Neural progenitor cell (in vitro differentiated cells): ENCODE measurements around the gene NUDT7. TPM values are rescaled to one million over a fixed set of nuclear protein-coding genes. Genes with fewer than 3 reads are reported as not detected.
A peak's percentile ranks its signal among the peaks of the same experiment; 100 is the strongest.

Experiments used
- DNase-seq: peaks from one replicate; pipeline ENCODE4 v3.0.0-alpha.2; 2016; ENCODE audit warnings: low spot score
- H2AFZ ChIP-seq: fragments of 200-600 bp; sonication (generic); replicated peaks from 2 replicates; pipeline ENCODE4 v1.6.1; 2016; ENCODE audit warnings: antibody characterized with exemption
- H3F3A ChIP-seq: fragments of 200-600 bp; sonication (generic); 2 replicates; pipeline ENCODE4 v1.6.1; 2016; ENCODE audit warnings: antibody characterized with exemption, low read depth
- H3K27ac ChIP-seq: fragments of 200-600 bp; sonication (generic); 2 replicates; pipeline ENCODE4 v1.5.1; 2016; ENCODE audit warnings: mild to moderate bottlenecking
- H3K27me3 ChIP-seq: fragments of 200-600 bp; sonication (generic); 2 replicates; pipeline ENCODE4 v1.6.1; 2016; ENCODE audit warnings: mild to moderate bottlenecking, moderate library complexity
- H3K36me3 ChIP-seq: fragments of 200-600 bp; sonication (generic); 2 replicates; pipeline ENCODE4 v1.5.1; 2016
- H3K4me1 ChIP-seq: fragments of 200-600 bp; sonication (generic); 2 replicates; pipeline ENCODE4 v1.6.1; 2016; ENCODE audit warnings: mixed run types
- H3K4me2 ChIP-seq: fragments of 200-600 bp; sonication (generic); 2 replicates; pipeline ENCODE4 v1.6.1; 2016
- H3K4me3 ChIP-seq: fragments of 200-600 bp; sonication (generic); 2 replicates; pipeline ENCODE4 v1.5.1; 2016
- H3K79me2 ChIP-seq: fragments of 200-600 bp; sonication (generic); 2 replicates; pipeline ENCODE4 v1.6.1; 2016; ENCODE audit warnings: low read depth
- H3K9ac ChIP-seq: fragments of 200-600 bp; sonication (generic); 2 replicates; pipeline ENCODE4 v1.6.1; 2016
- H3K9me3 ChIP-seq: fragments of 200-600 bp; sonication (generic); 2 replicates; pipeline ENCODE4 v1.5.1; 2016; ENCODE audit warnings: low read depth
- H4K20me1 ChIP-seq: fragments of 200-600 bp; sonication (generic); 2 replicates; pipeline ENCODE4 v1.6.1; 2016; ENCODE audit warnings: low read depth
- H3K27ac Mint-ChIP-seq: 3 replicates; pipeline ENCODE4 v1.8.0; 2021; ENCODE audit warnings: mixed read lengths
- H3K27me3 Mint-ChIP-seq: 2 replicates; pipeline ENCODE4 v1.8.0; 2022; ENCODE audit warnings: low read depth, mild to moderate bottlenecking, inconsistent platforms, moderate library complexity, mixed read lengths; ENCODE audit not compliant: insufficient read depth
- H3K36me3 Mint-ChIP-seq: 3 replicates; pipeline ENCODE4 v1.8.0; 2021; ENCODE audit warnings: mixed read lengths
- H3K4me1 Mint-ChIP-seq: 3 replicates; pipeline ENCODE4 v1.8.0; 2021; ENCODE audit warnings: mixed read lengths
- H3K4me3 Mint-ChIP-seq: 3 replicates; pipeline ENCODE4 v1.8.0; 2021; ENCODE audit warnings: mild to moderate bottlenecking, moderate library complexity, mixed read lengths
- H3K9me3 Mint-ChIP-seq: 3 replicates; pipeline ENCODE4 v1.8.0; 2020; ENCODE audit warnings: mixed read lengths
- CTCF ChIP-seq: fragments of 200-600 bp; sonication (generic); IDR thresholded peaks from 2 replicates; pipeline ENCODE4 v1.5.1; 2017; ENCODE audit warnings: antibody characterized with exemption, mild to moderate bottlenecking
- EZH2 ChIP-seq: fragments of 200-600 bp; sonication (generic); IDR thresholded peaks from 2 replicates; pipeline ENCODE4 v1.6.1; 2017; ENCODE audit warnings: antibody characterized with exemption, mild to moderate bottlenecking, moderate library complexity
- EZH2phosphoT487 ChIP-seq: fragments of 200-600 bp; sonication (generic); IDR thresholded peaks from 2 replicates; pipeline ENCODE4 v1.6.1; 2017; ENCODE audit warnings: antibody characterized with exemption
- total RNA-seq: library from RNA; depleted of rRNA; stranded (reverse); fragments of >200 nt; gene quantifications from 2 replicates; pipeline ENCODE4 v1.2.3, GENCODE V29; 2015; ENCODE audit warnings: low replicate concordance

The NUDT7 gene
- total RNA-seq, 1 donor from 2014 or later, result 10.8 TPM

GRCh38 chr16:77745972-77746371 is 23.7 kb downstream of the NUDT7 start:
- Mint-ChIP-seq H3K4me3 (no peak overlapping the region), H3K4me1 (peaks cover 11% of the 10 kb centered on the region), H3K27me3 (peaks cover 7% of the 10 kb centered on the region), H3K9me3 (no peaks in the 10 kb centered on the region), H3K36me3 (no peaks in the 10 kb centered on the region), H3K27ac (no peak overlapping the region)
- Histone ChIP-seq H3K9me3 (no peaks in the 10 kb centered on the region), H3K36me3 (no peaks in the 10 kb centered on the region), H3K9ac (no peak overlapping the region), H2AFZ (no peak overlapping the region), H3K4me3 (no peak overlapping the region), H3K27me3 (no peaks in the 10 kb centered on the region), H3K4me1 (no peaks in the 10 kb centered on the region), H3K79me2 (no peaks in the 10 kb centered on the region), H3F3A (no peaks in the 10 kb centered on the region), H4K20me1 (no peaks in the 10 kb centered on the region), H3K27ac (no peak overlapping the region), H3K4me2 (no peak overlapping the region)
- DNase-seq, result no peak
- TF ChIP-seq CTCF (no peak), EZH2phosphoT487 (no peak), EZH2 (no peak)

- H2AFZ ChIP-seq, result no peak overlapping the region
- no peaks in the 10 kb centered on the region for H3K27me3 ChIP-seq
- Mint-ChIP-seq H3K27ac (peak overlapping the region; percentile 29), H3K27me3 (peaks cover 11% of the 10 kb centered on the region), H3K9me3 (no peaks in the 10 kb centered on the region), H3K4me1 (peaks cover 18% of the 10 kb centered on the region), H3K36me3 (no peaks in the 10 kb centered on the region), H3K4me3 (no peak overlapping the region)
- H3F3A ChIP-seq, result no peaks in the 10 kb centered on the region
- no peak overlapping the region for H3K9ac ChIP-seq
- H3K27ac ChIP-seq, result no peak overlapping the region
- H3K4me1 ChIP-seq, result no peaks in the 10 kb centered on the region
- H4K20me1 ChIP-seq, result no peaks in the 10 kb centered on the region
- H3K4me3 ChIP-seq, result no peak overlapping the region
- H3K4me2 ChIP-seq, result peak overlapping the region; percentile 23
- DNase-seq, result no peak
- TF ChIP-seq CTCF (no peak), EZH2 (no peak), EZH2phosphoT487 (no peak)
- H3K79me2 ChIP-seq, result no peaks in the 10 kb centered on the region
- H3K36me3 ChIP-seq, result no peaks in the 10 kb centered on the region
- H3K9me3 ChIP-seq, result no peaks in the 10 kb centered on the region
Observed at GRCh38 chr16:77748421-77749005, 26.2 kb downstream of the NUDT7 start.

- Histone ChIP-seq H2AFZ (no peak overlapping the region), H3K9me3 (no peaks in the 10 kb centered on the region), H4K20me1 (no peaks in the 10 kb centered on the region), H3K27me3 (no peaks in the 10 kb centered on the region), H3K36me3 (no peaks in the 10 kb centered on the region), H3K79me2 (no peaks in the 10 kb centered on the region), H3K27ac (no peak overlapping the region), H3F3A (no peaks in the 10 kb centered on the region), H3K9ac (no peak overlapping the region), H3K4me3 (no peak overlapping the region), H3K4me2 (no peak overlapping the region), H3K4me1 (no peaks in the 10 kb centered on the region)
- H3K9me3 Mint-ChIP-seq, result no peaks in the 10 kb centered on the region
- H3K27me3 Mint-ChIP-seq, result peaks cover 9% of the 10 kb centered on the region
- no peak for DNase-seq
- H3K4me1 Mint-ChIP-seq, result peaks cover 18% of the 10 kb centered on the region
- no peak overlapping the region for H3K27ac Mint-ChIP-seq
- H3K4me3 Mint-ChIP-seq, result no peak overlapping the region
- TF ChIP-seq EZH2phosphoT487 (no peak), CTCF (no peak), EZH2 (no peak)
- no peaks in the 10 kb centered on the region for H3K36me3 Mint-ChIP-seq
Observed at GRCh38 chr16:77749415-77749814, 27.1 kb downstream of the NUDT7 start.
